Measurements from ENCODE around the gene ZNF544.
A peak's percentile ranks its signal among the peaks of the same experiment; 100 is the strongest.

ZNF544 gene

DNA sequence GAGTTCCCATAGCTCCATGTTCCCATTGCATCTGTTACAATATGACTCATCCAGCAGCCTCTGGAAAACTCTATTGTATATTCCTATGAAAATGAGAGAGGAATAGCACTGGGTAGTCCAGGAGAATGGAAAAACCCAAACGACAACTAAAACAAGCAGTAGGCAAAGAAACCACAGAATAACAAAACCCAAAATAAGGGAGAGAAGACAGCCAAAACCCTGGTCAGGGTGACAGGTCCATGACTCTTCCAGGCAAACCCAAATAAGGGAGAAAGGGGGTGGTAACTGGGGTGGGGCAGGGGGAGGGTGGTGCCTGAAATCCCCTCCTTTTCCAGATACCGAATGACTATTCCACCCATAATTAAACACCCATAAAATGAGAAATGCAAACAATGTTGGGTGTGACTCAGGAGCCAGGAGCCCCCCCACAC, 46.1 kb downstream of the ZNF544 start:
- Histone ChIP-seq H3K36me3 (no peaks in the 10 kb centered on the region), H3K4me1 (ENCODE audit: control insufficient read depth in 1 of 2, insufficient read depth in 1 of 2, low read depth in 1 of 2, low read length in 1 of 2) (peaks cover 15 to 17% of the 10 kb centered on the region in 2 experiments), H3K27ac (no peak overlapping the region), H3K9me3 (peaks cover 24% of the 10 kb centered on the region), H3K27me3 (no peaks in the 10 kb centered on the region), H3K4me3 (ENCODE audit: low read depth in 1 of 2, low read length in 1 of 2) (no peak overlapping the region)
- TF ChIP-seq, protein P1, sequence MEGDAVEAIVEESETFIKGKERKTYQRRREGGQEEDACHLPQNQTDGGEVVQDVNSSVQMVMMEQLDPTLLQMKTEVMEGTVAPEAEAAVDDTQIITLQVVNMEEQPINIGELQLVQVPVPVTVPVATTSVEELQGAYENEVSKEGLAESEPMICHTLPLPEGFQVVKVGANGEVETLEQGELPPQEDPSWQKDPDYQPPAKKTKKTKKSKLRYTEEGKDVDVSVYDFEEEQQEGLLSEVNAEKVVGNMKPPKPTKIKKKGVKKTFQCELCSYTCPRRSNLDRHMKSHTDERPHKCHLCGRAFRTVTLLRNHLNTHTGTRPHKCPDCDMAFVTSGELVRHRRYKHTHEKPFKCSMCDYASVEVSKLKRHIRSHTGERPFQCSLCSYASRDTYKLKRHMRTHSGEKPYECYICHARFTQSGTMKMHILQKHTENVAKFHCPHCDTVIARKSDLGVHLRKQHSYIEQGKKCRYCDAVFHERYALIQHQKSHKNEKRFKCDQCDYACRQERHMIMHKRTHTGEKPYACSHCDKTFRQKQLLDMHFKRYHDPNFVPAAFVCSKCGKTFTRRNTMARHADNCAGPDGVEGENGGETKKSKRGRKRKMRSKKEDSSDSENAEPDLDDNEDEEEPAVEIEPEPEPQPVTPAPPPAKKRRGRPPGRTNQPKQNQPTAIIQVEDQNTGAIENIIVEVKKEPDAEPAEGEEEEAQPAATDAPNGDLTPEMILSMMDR (IDR thresholded peaks at IDR 0.05) = no peak

DNA sequence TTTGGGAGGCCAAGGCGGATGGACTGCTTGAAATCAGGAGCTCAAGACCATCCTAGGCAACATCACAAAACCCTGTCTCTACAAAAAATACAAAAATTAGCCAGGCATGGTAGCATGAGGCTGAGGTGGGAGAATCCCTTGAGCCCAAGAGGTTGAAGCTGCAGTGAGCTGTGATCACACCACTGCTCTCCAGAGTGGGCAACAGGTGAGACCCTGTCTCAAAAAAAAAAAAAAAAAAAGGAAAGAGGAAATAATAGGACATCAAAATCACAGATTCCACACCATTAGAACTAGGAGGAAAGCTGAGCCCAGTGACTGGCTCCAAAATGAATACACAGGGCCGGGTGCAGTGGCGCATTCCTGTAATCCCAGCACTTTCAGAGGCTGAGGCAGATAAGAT, 46.9 kb downstream of the ZNF544 start:
- Histone ChIP-seq H3K4me1 (ENCODE audit: control insufficient read depth in 1 of 2, insufficient read depth in 1 of 2, low read depth in 1 of 2, low read length in 1 of 2) (peaks cover 15 to 20% of the 10 kb centered on the region in 2 experiments), H3K27ac (no peak overlapping the region), H3K9me3 (peaks cover 22% of the 10 kb centered on the region), H3K4me3 (ENCODE audit: low read depth in 1 of 2, low read length in 1 of 2) (no peak overlapping the region), H3K27me3 (no peaks in the 10 kb centered on the region), H3K36me3 (no peaks in the 10 kb centered on the region)
- TF ChIP-seq, protein P1 (IDR thresholded peaks at IDR 0.05) = no peak

DNA sequence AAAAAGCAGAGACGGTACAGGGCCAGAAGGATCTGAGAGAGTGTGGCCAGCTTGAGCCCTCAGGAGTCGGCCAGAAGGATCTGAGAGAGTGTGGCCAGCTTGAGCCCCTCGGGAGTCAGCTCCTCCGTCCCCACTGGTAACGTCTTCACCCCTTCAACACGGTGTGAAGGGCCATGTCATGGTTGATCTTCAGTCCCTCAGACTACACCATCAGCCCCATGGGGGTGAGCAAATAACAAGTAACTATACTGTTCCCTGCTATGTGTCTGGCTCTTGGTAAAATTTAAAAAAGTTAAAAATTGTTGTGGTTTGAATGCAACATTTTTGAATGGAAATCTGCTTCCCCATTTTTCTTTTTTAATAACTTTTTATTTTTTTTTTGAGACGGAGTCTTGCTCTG, 48.5 kb downstream of the ZNF544 start:
- Histone ChIP-seq H3K9me3 (peaks cover 11% of the 10 kb centered on the region), H3K4me3 (ENCODE audit: low read depth in 1 of 2, low read length in 1 of 2) (no peak overlapping the region), H3K27ac (no peak overlapping the region), H3K4me1 (ENCODE audit: control insufficient read depth in 1 of 2, insufficient read depth in 1 of 2, low read depth in 1 of 2, low read length in 1 of 2) (peaks cover 15 to 20% of the 10 kb centered on the region in 2 experiments), H3K27me3 (no peaks in the 10 kb centered on the region), H3K36me3 (no peaks in the 10 kb centered on the region)
- TF ChIP-seq, protein P1 (IDR thresholded peaks at IDR 0.05) = no peak

DNA sequence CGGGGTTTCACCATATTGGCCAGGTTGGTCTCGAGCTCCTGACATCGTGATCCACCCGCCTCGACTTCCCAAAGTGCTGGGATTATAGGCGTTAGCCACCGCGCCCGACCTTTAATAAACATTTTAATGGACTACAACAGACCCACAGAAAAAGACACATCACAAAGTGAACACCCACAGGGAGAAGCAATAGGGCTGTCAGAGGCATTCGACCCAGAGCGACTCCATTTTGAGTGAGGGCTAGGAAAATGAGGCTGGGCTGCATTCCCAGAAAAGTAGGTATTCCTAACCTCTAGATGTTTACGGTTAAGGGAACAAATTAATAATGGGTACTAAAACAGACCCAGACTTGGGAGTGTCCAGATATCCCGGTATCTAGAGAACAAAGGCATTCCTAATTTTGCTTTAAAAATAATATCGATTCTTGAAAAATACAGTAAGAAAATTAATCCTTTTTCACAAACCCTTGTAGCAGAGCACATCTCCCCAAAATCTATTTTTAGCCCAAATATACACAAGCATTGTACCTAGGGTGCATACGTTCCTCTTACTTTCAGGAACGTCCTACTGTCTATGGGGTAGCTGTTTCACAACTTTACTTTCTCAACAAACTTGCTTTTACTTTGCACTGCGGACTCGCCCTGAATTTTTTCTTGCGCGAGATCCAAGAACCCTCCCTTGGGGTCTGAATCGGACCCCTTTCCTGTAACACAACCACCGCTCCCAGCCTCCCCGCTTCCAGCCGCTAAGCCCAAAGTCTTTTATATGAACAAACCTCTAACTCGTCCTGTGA, 49.2 kb downstream of the ZNF544 start:
- Histone ChIP-seq H3K27ac (peak overlapping the region; percentile 77), H3K36me3 (no peaks in the 10 kb centered on the region), H3K27me3 (no peaks in the 10 kb centered on the region), H3K9me3 (peaks cover 5% of the 10 kb centered on the region), H3K4me3 (ENCODE audit: low read depth in 1 of 2, low read length in 1 of 2) (peak overlapping the region; percentile 70 to 99), H3K4me1 (ENCODE audit: control insufficient read depth in 1 of 2, insufficient read depth in 1 of 2, low read depth in 1 of 2, low read length in 1 of 2) (peaks cover 15 to 20% of the 10 kb centered on the region in 2 experiments)
- TF ChIP-seq, protein P1 (IDR thresholded peaks at IDR 0.05) = no peak

DNA sequence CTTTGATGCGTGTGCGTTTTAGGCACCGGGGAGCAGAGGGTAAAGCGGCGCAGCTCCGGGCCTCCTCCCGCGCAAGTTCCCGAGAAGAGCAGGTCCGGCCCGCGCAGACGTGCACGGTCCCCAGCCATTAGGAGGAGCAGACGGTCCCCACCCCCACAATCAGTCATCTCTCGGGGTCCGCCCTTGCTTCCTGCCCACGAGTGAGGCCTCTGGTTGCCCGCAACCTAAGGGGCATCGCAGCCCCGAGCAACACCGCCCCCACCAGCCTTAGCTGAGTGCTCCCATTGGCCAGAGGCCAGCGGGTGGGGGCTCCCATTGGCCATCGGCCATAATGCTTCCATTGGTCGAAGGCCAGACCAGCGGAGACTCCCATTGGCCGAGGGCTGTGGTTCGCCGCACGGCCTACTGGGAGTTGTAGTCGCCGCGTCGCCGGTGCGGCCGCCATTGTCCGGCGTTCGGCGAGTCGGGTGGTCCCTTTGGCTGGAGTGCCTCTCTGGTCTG, 49.9 kb downstream of the ZNF544 start, which contains the start of gene ZNF8:
Gene ZNF8 (plus strand): TSS at position 415 of the 501 bp plus-strand sequence. CDS start 127 bp downstream, outside the sequence.
- TF ChIP-seq, protein P1 (IDR thresholded peaks at IDR 0.05) = peak; percentile 37
- no peaks in the 10 kb centered on the region for H3K27me3 ChIP-seq
- H3K36me3 ChIP-seq = no peaks in the 10 kb centered on the region

More for the DNA sequence above, 49.9 kb downstream of the ZNF544 start, which contains the start of gene ZNF8:
- Histone ChIP-seq H3K27ac (peak within 1 kb of the TSS; percentile 77), H3K4me1 (ENCODE audit: control insufficient read depth in 1 of 2, insufficient read depth in 1 of 2, low read depth in 1 of 2, low read length in 1 of 2) (peaks cover 15 to 20% of the 10 kb centered on the region in 2 experiments), H3K9me3 (peaks cover 5% of the 10 kb centered on the region), H3K4me3 (ENCODE audit: low read depth in 1 of 2, low read length in 1 of 2) (peak within 1 kb of the TSS; percentile 70 to 99)

All from neutrophil (primary cell).